Small intestine (tissue), 7 donors: ENCODE data around the gene CYP4F3. TPM values are rescaled to one million over a fixed set of nuclear protein-coding genes. Genes with fewer than 3 reads are reported as not detected.

Experiments
- DNase-seq, 2 donors: peaks; one replicate each; pipeline versions ENCODE4 v3.0.0 to v3.0.0-alpha.2; 2013
- FAIRE-seq: peaks from 2 replicates; lab custom pipeline; 2012; peaks lifted over from hg19 to GRCh38; lab: Jason Lieb, UNC
- H3K27ac ChIP-seq, 3 donors: one replicate each; pipeline ENCODE4 v1.5.1; 2013; ENCODE audit warnings: low read length in 2 of 3, mild to moderate bottlenecking in 2 of 3, control low read depth in 1 of 3, inconsistent platforms in 1 of 3, low read depth in 1 of 3, moderate library complexity in 1 of 3
- H3K27me3 ChIP-seq, 3 donors: one replicate each; pipeline ENCODE4 v1.6.1; 2013; ENCODE audit warnings: low read length in 3 of 3, inconsistent platforms in 1 of 3; ENCODE audit not compliant: control insufficient read depth in 3 of 3, insufficient read depth in 3 of 3
- H3K36me3 ChIP-seq, 3 donors: one replicate each; pipeline ENCODE4 v1.6.1; 2013; ENCODE audit warnings: low read length in 3 of 3, inconsistent platforms in 1 of 3, low read depth in 1 of 3, mild to moderate bottlenecking in 1 of 3, moderate library complexity in 1 of 3; ENCODE audit not compliant: control insufficient read depth in 3 of 3, insufficient read depth in 2 of 3
- H3K4me1 ChIP-seq, 3 donors: one replicate each; pipeline ENCODE4 v1.6.1; 2013; ENCODE audit warnings: low read length in 2 of 3, inconsistent platforms in 1 of 3, low read depth in 1 of 3, mild to moderate bottlenecking in 1 of 3, moderate library complexity in 1 of 3; ENCODE audit not compliant: control insufficient read depth in 3 of 3, insufficient read depth in 2 of 3
- H3K4me3 ChIP-seq, 3 donors: one replicate each; pipeline ENCODE4 v1.5.1; 2013; ENCODE audit warnings: low read length in 3 of 3, control low read depth in 1 of 3, inconsistent platforms in 1 of 3, low read depth in 1 of 3, mild to moderate bottlenecking in 1 of 3, moderate library complexity in 1 of 3
- H3K9me3 ChIP-seq, 2 donors: one replicate each; pipeline ENCODE4 v1.6.1; 2013; ENCODE audit warnings: low read depth in 1 of 2, low read length in 1 of 2; ENCODE audit not compliant: control insufficient read depth in 2 of 2, insufficient read depth in 1 of 2
- WGBS, 3 donors: extraction: QIAGEN DNeasy Blood & Tissue Kit; methylation state at CpG; one replicate each; pipeline ENCODE4 v1.1.7; 2013; 5-methylcytosine and 5-hydroxymethylcytosine counted together
- polyA plus RNA-seq, 4 donors: library from polyadenylated mRNA; stranded (reverse) in 3 of 4; unstranded in 1 of 4; fragments of 200-250 nt in 3 of 4; fragments of 120-200 nt in 1 of 4; gene quantifications; one replicate each; pipeline versions ENCODE4 v1.2.1 to v1.2.3, GENCODE V29; 2013
- donor health status: healthy with polysubstance abuse.
- donor health status: control.
- donor health status: control.
- donor health status: Bipolar disorder and iron deficiency.
- donor health status: healthy.

CYP4F3 gene
- polyA plus RNA-seq, 4 donors = 2.3 to 15.2 (median 7.9) TPM

- DNase-seq = peak in 1 of 2 donors; percentile 83
- FAIRE-seq = no peak
- Histone ChIP-seq H3K27me3 (peaks cover 0 to 2% (median 0%) of the 10 kb centered on the region in 3 donors), H3K9me3 (peaks cover 0 to 2% of the 10 kb centered on the region in 2 donors), H3K4me3 (no peak overlapping the region), H3K36me3 (no peaks in the 10 kb centered on the region), H3K4me1 (peaks cover 0 to 4% (median 0%) of the 10 kb centered on the region in 3 donors), H3K27ac (no peak overlapping the region)
- WGBS, 3 donors = 24 to 66% (median 35%) methylated on average over 11 of the region's 11 CpGs
These were observed 17.7 kb upstream of the CYP4F3 start for GRCh38 chr19:15622991-15623390.

- no peak for FAIRE-seq
- no peak overlapping the region for H3K27ac ChIP-seq
These were observed 16.9 kb upstream of the CYP4F3 start for GRCh38 chr19:15623711-15624318.

GRCh38 chr19:15628236-15629002, 12.3 kb upstream of the CYP4F3 start:
- H3K4me1 ChIP-seq = no peaks in the 10 kb centered on the region
- H3K36me3 ChIP-seq = no peaks in the 10 kb centered on the region
- peaks cover 0 to 2% (median 0%) of the 10 kb centered on the region in 3 donors for H3K27me3 ChIP-seq
- H3K9me3 ChIP-seq = peaks cover 0 to 6% of the 10 kb centered on the region in 2 donors
- H3K27ac ChIP-seq = no peak overlapping the region
- DNase-seq (no peak), FAIRE-seq (no peak)
- 56 to 61% (median 57%) methylated on average over 20 to 22 of the region's 22 CpGs for WGBS, 3 donors
- no peak overlapping the region for H3K4me3 ChIP-seq

More at GRCh38 chr19:15623711-15624318, 16.9 kb upstream of the CYP4F3 start:
- DNase-seq = peak in 1 of 2 donors; percentile 24
- H3K4me1 ChIP-seq = peaks cover 0 to 4% (median 0%) of the 10 kb centered on the region in 3 donors
- H3K9me3 ChIP-seq = peaks cover 0 to 6% of the 10 kb centered on the region in 2 donors
- 11 to 14% (median 11%) methylated on average over 9 of the region's 9 CpGs for WGBS, 3 donors
- H3K36me3 ChIP-seq = no peaks in the 10 kb centered on the region
- H3K27me3 ChIP-seq = peaks cover 0 to 2% (median 0%) of the 10 kb centered on the region in 3 donors
- H3K4me3 ChIP-seq = no peak overlapping the region

GRCh38 chr19:15629003-15629880, 11.5 kb upstream of the CYP4F3 start:
- Histone ChIP-seq H3K27me3 (no peaks in the 10 kb centered on the region), H3K4me3 (no peak overlapping the region), H3K9me3 (peaks cover 0 to 6% of the 10 kb centered on the region in 2 donors), H3K27ac (no peak overlapping the region), H3K36me3 (no peaks in the 10 kb centered on the region), H3K4me1 (no peaks in the 10 kb centered on the region)
- FAIRE-seq = no peak
- peak; percentile 88 to 91 for DNase-seq
- 5 to 12% (median 11%) methylated on average over 24 to 25 of the region's 25 CpGs for WGBS, 3 donors

- Histone ChIP-seq H3K27ac (no peak overlapping the region), H3K4me1 (no peaks in the 10 kb centered on the region), H3K9me3 (peaks cover 0 to 6% of the 10 kb centered on the region in 2 donors), H3K27me3 (no peaks in the 10 kb centered on the region), H3K4me3 (no peak overlapping the region), H3K36me3 (no peaks in the 10 kb centered on the region)
- 1 to 5% (median 3%) methylated on average over 6 to 9 of the region's 9 CpGs for WGBS, 3 donors
- FAIRE-seq (no peak), DNase-seq (peak; percentile 17 to 36)
These were observed 8.9 kb upstream of the CYP4F3 start for GRCh38 chr19:15631817-15632216.

- Histone ChIP-seq H3K4me1 (no peaks in the 10 kb centered on the region), H3K36me3 (no peaks in the 10 kb centered on the region), H3K9me3 (peaks cover 0 to under 1% of the 10 kb centered on the region in 2 donors), H3K27me3 (no peaks in the 10 kb centered on the region), H3K4me3 (no peak overlapping the region), H3K27ac (no peak overlapping the region)
- WGBS, 3 donors = 56 to 87% (median 66%) methylated on average over 5 of the region's 5 CpGs
- no peak for DNase-seq
- no peak for FAIRE-seq
These were observed 7.4 kb upstream of the CYP4F3 start for GRCh38 chr19:15633082-15633835.

GRCh38 chr19:15634105-15634504, 6.6 kb upstream of the CYP4F3 start:
- no peak for FAIRE-seq
- peak in 1 of 2 donors; percentile 76 for DNase-seq
- Histone ChIP-seq H3K27me3 (no peaks in the 10 kb centered on the region), H3K4me1 (no peaks in the 10 kb centered on the region), H3K9me3 (no peaks in the 10 kb centered on the region), H3K4me3 (no peak overlapping the region), H3K27ac (no peak overlapping the region), H3K36me3 (no peaks in the 10 kb centered on the region)
- 26 to 66% (median 39%) methylated on average over 3 of the region's 3 CpGs for WGBS, 3 donors
